GM21737 (cell line): Measurements from ENCODE around the gene ERG28.
A peak's percentile ranks its signal among the peaks of the same experiment; 100 is the strongest.
"Not testable (repeated sequence)": the region's sequence is repeated elsewhere in the genome, so short reads cannot be mapped to it uniquely, and the experiment has no call there.

Source experiments
- ATAC-seq: cut with Tn5 transposase; IDR thresholded peaks from one replicate; pipeline ENCODE4 v1.9.1; 2021; ENCODE audit warnings: mild to moderate bottlenecking, moderate library complexity; ENCODE audit not compliant: unreplicated experiment

The ERG28 gene

DNA sequence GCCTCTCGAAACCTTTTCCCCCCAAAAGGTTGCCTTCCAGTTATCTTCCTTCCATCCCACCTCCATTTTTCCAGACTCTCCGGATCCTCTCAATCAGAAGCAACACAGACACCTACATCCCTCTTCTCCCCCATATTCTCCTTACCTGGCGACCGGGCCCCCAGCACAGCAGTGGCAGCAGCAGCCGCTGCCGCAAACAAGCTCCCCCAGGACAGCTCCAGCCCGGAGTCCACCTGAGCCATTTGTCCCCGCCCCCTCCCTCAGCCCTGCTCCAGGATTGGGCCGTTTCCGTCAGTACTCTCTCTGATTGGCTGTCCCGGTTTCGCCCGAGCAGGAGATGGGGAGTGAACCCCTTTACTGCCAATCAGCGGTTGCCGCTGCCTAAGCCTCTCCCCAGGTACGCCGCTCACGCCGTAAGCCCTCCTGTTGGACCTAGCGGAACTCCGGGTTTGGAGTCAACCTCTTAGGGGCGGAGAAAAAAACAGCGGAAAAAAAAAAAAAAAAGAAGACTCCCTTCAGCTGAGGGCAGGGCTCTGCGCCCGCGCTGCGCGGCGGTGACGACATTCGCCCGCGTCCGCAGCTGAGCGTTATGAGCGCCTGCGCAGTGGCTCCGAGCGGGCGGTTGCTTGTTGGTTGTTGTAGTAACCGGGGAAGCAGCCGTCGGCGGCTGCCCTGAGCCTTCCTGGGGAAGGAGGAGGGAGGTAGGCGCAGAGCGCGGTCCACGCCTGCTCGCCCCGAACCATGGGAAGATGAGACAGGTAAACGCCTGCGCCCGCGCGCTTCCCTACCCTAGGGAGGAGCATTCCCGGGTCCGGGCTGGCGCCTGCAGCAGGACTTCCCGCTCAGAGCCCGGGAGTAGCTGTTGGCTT lies at the start of gene ERG28, which contains the start of gene TTLL5:
ERG28 (minus strand) TSS at position 247 of the 869 bp plus-strand sequence. CDS start 3,374 bp downstream, outside the sequence.
TTLL5 (plus strand) TSS at position 617 of the 869 bp plus-strand sequence. CDS start 1,904 bp downstream, outside the sequence.
- ATAC-seq = peak; percentile 96

DNA sequence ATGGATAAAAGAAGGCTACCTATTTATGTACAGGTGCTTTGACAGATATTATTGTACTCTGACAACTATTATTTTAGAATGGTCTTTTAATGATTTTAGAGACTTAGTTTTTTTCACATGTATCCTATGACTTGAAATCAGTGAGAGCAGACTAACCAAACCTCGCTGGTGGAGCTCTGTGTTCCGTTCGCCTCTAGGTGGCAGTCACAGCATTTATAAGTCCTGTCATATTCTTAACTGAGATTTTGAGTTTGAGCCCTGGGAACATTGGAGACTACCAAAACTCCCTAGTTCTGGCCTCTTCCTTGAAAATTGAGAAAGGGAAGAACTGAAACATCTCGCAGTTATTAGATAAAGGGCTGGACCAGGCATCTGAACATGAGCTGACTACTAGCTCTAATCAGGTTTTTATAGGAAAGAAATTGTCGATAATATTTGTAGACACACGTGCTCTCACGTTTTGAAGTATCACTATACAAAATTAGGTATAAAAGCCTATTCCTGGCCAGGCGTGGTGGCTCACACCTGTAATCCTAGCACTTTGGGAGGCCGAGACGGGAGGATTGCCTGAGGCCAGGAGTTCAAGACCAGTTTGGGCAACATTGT lies 48.6 kb upstream of the ERG28 start:
- no peak for ATAC-seq

- no peak for ATAC-seq
These were observed 44.3 kb upstream of the ERG28 start for GRCh38 chr14:75705014-75705413.

GRCh38 chr14:75703467-75703866 lies 42.8 kb upstream of the ERG28 start:
- no peak for ATAC-seq

DNA sequence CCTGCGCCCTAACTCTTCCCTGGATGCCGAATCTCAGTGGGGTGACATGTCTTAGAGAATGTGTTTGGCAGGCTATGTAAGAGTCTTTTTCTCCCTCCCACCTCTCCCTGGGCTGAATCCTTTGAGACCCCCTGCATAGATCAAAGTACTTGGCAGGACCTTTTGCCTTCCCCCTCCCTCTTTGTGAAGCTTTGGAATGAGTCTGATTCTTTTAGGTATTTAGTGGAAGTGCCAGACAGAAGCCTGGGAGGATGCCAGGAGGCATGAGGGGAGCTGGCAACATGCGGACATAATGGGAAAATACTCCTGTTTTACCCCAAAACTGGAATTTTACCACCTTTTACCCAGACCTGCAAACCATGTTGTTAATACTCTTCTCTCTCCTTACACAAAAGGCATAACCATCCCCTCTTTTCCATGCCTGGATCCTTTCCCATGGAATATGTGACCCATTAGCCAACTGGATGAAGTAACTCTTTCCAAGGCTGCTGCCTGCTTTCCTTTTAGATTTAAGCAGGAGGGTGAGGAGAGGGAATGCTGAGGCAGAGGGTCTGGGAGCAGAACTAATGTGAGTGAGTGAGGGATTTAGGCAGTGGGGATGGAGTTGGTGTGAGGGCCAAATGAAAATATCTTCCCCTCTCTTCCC lies 42.1 kb upstream of the ERG28 start:
- no peak for ATAC-seq

- ATAC-seq = no peak
These were observed 41.4 kb upstream of the ERG28 start for GRCh38 chr14:75702122-75702521.

DNA sequence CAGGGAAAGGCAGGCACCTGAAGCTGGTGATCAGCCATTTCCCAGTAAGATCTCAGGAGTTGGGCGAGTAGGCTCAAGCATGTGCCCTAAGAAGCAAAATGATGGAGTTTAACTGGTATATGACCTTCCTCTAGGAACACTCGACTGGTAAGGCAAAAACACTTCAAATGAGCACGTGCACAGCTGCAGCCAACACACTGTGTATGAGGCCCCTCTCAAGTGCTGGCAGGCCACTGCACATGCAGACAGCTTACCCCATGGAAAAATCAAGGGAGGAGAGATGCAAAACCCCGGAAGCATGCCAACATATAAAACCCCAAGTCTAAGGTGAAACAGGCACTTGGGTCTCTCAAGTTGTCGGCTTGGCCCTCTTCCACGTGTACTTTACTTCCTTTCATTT lies 39.6 kb upstream of the ERG28 start:
- no peak for ATAC-seq

GRCh38 chr14:75699331-75699730 lies 38.7 kb upstream of the ERG28 start:
- ATAC-seq = no peak

GRCh38 chr14:75697918-75698317 lies 37.2 kb upstream of the ERG28 start:
- no peak for ATAC-seq

- ATAC-seq = no peak
These were observed 36.7 kb upstream of the ERG28 start for GRCh38 chr14:75697386-75697785.

DNA sequence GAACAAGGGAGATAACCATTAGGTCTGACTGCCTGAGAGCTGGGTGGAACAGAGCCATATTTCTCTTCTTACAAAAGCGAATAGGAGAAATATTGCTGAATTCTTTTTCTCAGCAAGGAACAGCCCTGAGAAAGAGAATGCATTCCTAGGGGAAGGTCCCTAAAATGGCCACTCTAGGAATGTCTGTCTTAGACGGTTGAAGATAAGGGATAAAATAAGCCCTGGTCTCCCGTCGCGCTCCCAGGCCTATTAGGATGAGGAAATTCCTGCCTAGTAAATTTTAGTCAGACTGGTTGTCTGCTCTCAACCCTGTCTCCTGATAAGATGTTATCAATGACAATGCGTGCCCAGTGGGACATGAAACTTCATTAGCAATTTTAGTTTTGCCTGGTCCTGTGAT lies 34.3 kb upstream of the ERG28 start:
- not testable (repeated sequence) for ATAC-seq

- ATAC-seq = no peak
These were observed 29.3 kb upstream of the ERG28 start for GRCh38 chr14:75690010-75690409.

DNA sequence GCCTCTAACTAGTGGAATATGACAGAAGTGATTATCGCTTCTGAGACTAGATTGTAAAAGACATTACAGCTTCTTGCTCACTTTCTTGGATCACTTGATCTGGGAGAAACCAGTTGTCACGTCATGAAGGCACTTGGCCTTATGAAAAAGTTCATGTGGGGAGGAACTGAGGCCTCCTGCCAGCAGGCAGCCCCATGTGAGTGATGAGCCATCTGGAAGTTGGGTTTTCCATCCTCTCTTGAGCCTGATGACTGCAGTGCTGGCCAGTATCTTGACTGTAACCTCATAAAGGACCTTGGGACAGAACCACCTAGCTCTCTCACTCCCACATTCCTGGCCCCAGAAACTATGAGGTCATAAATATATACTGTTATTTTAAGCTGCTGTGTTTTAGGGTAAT lies 28.3 kb upstream of the ERG28 start:
- no peak for ATAC-seq

GRCh38 chr14:75685910-75686309 lies 25.2 kb upstream of the ERG28 start:
- ATAC-seq = no peak

- no peak for ATAC-seq
These were observed 14.7 kb upstream of the ERG28 start for GRCh38 chr14:75675265-75675960.

- peak; percentile 58 for ATAC-seq
These were observed 12.8 kb upstream of the ERG28 start for GRCh38 chr14:75673345-75674035.

- ATAC-seq = no peak
These were observed 12.0 kb upstream of the ERG28 start for GRCh38 chr14:75672605-75673192.

GRCh38 chr14:75667099-75667765 lies 6.6 kb upstream of the ERG28 start:
- ATAC-seq = no peak

DNA sequence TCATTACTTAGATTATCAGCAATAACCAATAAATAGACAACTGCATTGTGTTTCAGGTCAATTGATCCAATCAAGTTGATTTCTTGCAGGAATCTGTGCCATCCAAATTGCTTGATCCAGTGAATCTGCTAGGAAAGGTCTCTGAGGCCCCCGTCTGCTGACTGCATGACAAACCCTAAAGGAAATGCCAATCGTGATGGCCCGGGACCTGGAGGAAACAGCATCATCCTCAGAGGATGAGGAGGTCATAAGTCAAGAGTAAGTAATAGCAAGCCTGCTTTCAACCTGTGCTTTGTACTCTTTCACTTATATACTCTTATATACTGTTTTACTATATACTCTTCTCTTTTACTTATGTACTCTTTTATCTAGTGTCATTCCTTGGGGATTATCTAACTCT lies 2.3 kb upstream of the ERG28 start:
- no peak for ATAC-seq

DNA sequence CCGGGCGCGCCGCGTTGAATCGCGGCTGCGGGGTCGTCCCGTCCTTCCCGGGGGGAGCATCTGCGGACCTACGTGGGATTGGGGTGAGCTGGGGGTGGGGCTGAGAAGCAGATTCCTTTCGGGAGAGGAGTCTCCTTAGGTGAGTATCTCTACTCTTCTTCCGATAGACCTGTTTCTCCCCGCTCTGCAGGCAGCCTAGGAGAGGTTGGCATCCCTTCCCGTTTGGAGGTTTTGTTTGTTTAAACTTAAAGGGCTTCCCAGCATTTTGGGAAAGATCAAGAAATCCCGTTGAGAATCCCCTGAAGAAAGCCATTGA lies 781 bp upstream of the ERG28 start:
- ATAC-seq = no peak
